Gastrocnemius medialis (tissue), 4 donors: ENCODE data around the gene NGEF. TPM values are rescaled to one million over a fixed set of nuclear protein-coding genes. Genes with fewer than 3 reads are reported as not detected.

Source experiments
- ATAC-seq, 2 donors: fragments of 150-250 bp; one replicate each; pipeline ENCODE4 v1.9.1; 2016
- DNase-seq, 2 donors: peaks; one replicate each; pipeline ENCODE4 v3.0.0-alpha.2; 2019
- H3K27ac ChIP-seq, 4 donors: fragments of 200-600 bp; sonication (generic); 1 replicate in 1 of 4; 2 replicates in 3 of 4; pipeline ENCODE4 v1.5.1; 2016 to 2018; ENCODE audit warnings: mild to moderate bottlenecking in 2 of 4, moderate library complexity in 1 of 4
- H3K27me3 ChIP-seq, 3 donors: fragments of 200-600 bp; sonication (generic) in 2 of 3; 1 replicate in 1 of 3; 2 replicates in 2 of 3; pipeline versions ENCODE4 v1.5.1 to v1.6.0; 2016 to 2019; ENCODE audit warnings: mild to moderate bottlenecking in 1 of 3, moderate library complexity in 1 of 3
- H3K36me3 ChIP-seq, 2 donors: fragments of 200-600 bp; sonication (generic) in 1 of 2; one replicate each; pipeline ENCODE4 v1.5.1; 2017 to 2018
- H3K4me1 ChIP-seq, 2 donors: fragments of 200-600 bp; sonication (generic) in 1 of 2; one replicate each; pipeline ENCODE4 v1.5.1; 2016 to 2017; ENCODE audit warnings: mild to moderate bottlenecking in 2 of 2
- H3K4me3 ChIP-seq, 4 donors: fragments of 200-600 bp; sonication (generic) in 3 of 4; 1 replicate in 1 of 4; 2 replicates in 3 of 4; pipeline ENCODE4 v1.5.1; 2016 to 2019; ENCODE audit warnings: mild to moderate bottlenecking in 2 of 4
- H3K9me3 ChIP-seq, 3 donors: fragments of 200-600 bp; sonication (generic) in 2 of 3; 1 replicate in 1 of 3; 2 replicates in 2 of 3; pipeline ENCODE4 v1.5.1; 2016 to 2019
- CTCF ChIP-seq, 5 experiments: fragments of 450-650 bp in 3 of 5; fragments of 200-600 bp in 2 of 5; sonication (generic) in 2 of 5; IDR thresholded peaks in 4 of 5; conservative IDR thresholded peaks in 1 of 5; 1 replicate in 4 of 5; 2 replicates in 1 of 5; pipeline ENCODE4 v1.5.1; 2016 to 2019; ENCODE audit warnings: antibody characterized with exemption in 5 of 5, mild to moderate bottlenecking in 3 of 5, moderate library complexity in 3 of 5
- POLR2A ChIP-seq, 2 donors: fragments of 450-650 bp; IDR thresholded peaks; one replicate each; pipeline ENCODE4 v1.6.1; 2017; ENCODE audit warnings: antibody characterized with exemption in 2 of 2, mild to moderate bottlenecking in 2 of 2, moderate library complexity in 2 of 2
- in situ Hi-C, 4 donors: fragments of 200-750 bp; cut with MboI; loops; one replicate each; pipeline versions ENCODE4 v1.15.0 to v1.8.0; 2017; ENCODE audit warnings: low sequenced_read_pairs in 4 of 4
- intact Hi-C: fragments of 100-400 bp; cut with DNase I; formaldehyde crosslinking; loops from one replicate; pipeline ENCODE4 v1.15.1; 2023; ENCODE audit warnings: low total_unique reads
- total RNA-seq, 4 donors: library from RNA; depleted of rRNA; stranded (reverse); fragments of >200 nt; gene quantifications; one replicate each; pipeline versions ENCODE4 v1.1.0 to v1.2.3, GENCODE V29; 2016

The NGEF gene
- total RNA-seq, 4 donors from 2014 or later, result 0.66 to 1.5 (median 0.84) TPM; not detected in 1

- intact Hi-C loops (no loop called here), in situ Hi-C loops (no loop called here)
- H3K36me3 ChIP-seq, result no peaks in the 10 kb centered on the region
- H3K9me3 ChIP-seq, result no peaks in the 10 kb centered on the region
- H3K4me1 ChIP-seq, result no peaks in the 10 kb centered on the region
- peak in 1 of 2 donors; percentile 29 for DNase-seq
- no peaks in the 10 kb centered on the region for H3K27me3 ChIP-seq
- no peak for TF ChIP-seq POLR2A (IDR thresholded peaks at IDR 0.05)
- TF ChIP-seq CTCF (IDR thresholded peaks at IDR 0.05 in 4 of 5, conservative IDR thresholded peaks at IDR 0.05 in 1 of 5), result no peak
- ATAC-seq, result peak in 1 of 2 donors; percentile 62
- no peak overlapping the region for H3K4me3 ChIP-seq
- H3K27ac ChIP-seq, result no peak overlapping the region
Observed at GRCh38 chr2:232999354-232999753, 13.7 kb downstream of the NGEF start.

GRCh38 chr2:232998666-232998985 is 14.4 kb downstream of the NGEF start:
- Histone ChIP-seq H3K36me3 (no peaks in the 10 kb centered on the region), H3K4me3 (no peak overlapping the region), H3K27ac (no peak overlapping the region), H3K9me3 (no peaks in the 10 kb centered on the region), H3K27me3 (no peaks in the 10 kb centered on the region), H3K4me1 (no peaks in the 10 kb centered on the region)
- ATAC-seq, result no peak
- no peak for TF ChIP-seq CTCF (IDR thresholded peaks at IDR 0.05 in 4 of 5, conservative IDR thresholded peaks at IDR 0.05 in 1 of 5)
- no peak for TF ChIP-seq POLR2A (IDR thresholded peaks at IDR 0.05)
- in situ Hi-C loops, result no loop called here
- intact Hi-C loops, result no loop called here
- DNase-seq, result no peak

- intact Hi-C loops, result no loop called here
- H3K36me3 ChIP-seq, result no peaks in the 10 kb centered on the region
- H3K4me1 ChIP-seq, result no peaks in the 10 kb centered on the region
- H3K4me3 ChIP-seq, result no peak overlapping the region
- ATAC-seq (no peak), DNase-seq (no peak)
- TF ChIP-seq CTCF (IDR thresholded peaks at IDR 0.05 in 4 of 5, conservative IDR thresholded peaks at IDR 0.05 in 1 of 5) (no peak), POLR2A (IDR thresholded peaks at IDR 0.05) (no peak)
- H3K27ac ChIP-seq, result no peak overlapping the region
- in situ Hi-C loops, result no loop called here
- no peaks in the 10 kb centered on the region for H3K9me3 ChIP-seq
- H3K27me3 ChIP-seq, result no peaks in the 10 kb centered on the region
Observed at GRCh38 chr2:232997749-232998665, 15.0 kb downstream of the NGEF start.

- no peak overlapping the region for H3K4me3 ChIP-seq
- no peaks in the 10 kb centered on the region for H3K36me3 ChIP-seq
- H3K9me3 ChIP-seq, result no peaks in the 10 kb centered on the region
- ATAC-seq, result no peak
- H3K27me3 ChIP-seq, result no peaks in the 10 kb centered on the region
- DNase-seq, result no peak
- no peak for TF ChIP-seq POLR2A (IDR thresholded peaks at IDR 0.05)
- TF ChIP-seq CTCF (IDR thresholded peaks at IDR 0.05 in 4 of 5, conservative IDR thresholded peaks at IDR 0.05 in 1 of 5), result no peak
- intact Hi-C loops (no loop called here), in situ Hi-C loops (no loop called here)
- no peaks in the 10 kb centered on the region for H3K4me1 ChIP-seq
- H3K27ac ChIP-seq, result no peak overlapping the region
Observed at GRCh38 chr2:232994446-232994845, 18.6 kb downstream of the NGEF start.
